ENCODE results near the gene PNPLA2. TPM values are rescaled to one million over a fixed set of nuclear protein-coding genes. Genes with fewer than 3 reads are reported as not detected.

PNPLA2 gene
- total and polyA plus RNA-seq, 2 of the 8 experiments (the other 6 are each of a cell fraction or from before 2014, with no cell fraction given): 30.9 to 62.1 TPM

GRCh38 chr11:812390-812789 is 6.3 kb upstream of the PNPLA2 start:
- WGBS, 2 experiments (ENCODE audit: extremely low coverage in 1 of 2, insufficient coverage in 1 of 2, insufficient read length in 1 of 2, insufficient replicate concordance in 2 of 2, low coverage in 1 of 2, low lambda C conversion rate in 2 of 2, missing lambda C conversion rate in 1 of 2): 93% methylated on average over 3 of the region's 3 CpGs; no CpG with 5 or more reads in 1 of the 2 experiments
- Histone ChIP-seq H2BK120ac (replicated peaks; ENCODE audit: low read depth, low read length) (no peak overlapping the region), H3K4me3 (ENCODE audit: extremely low read depth in 1 of 4, insufficient read depth in 2 of 4, low read depth in 3 of 4, low read length in 4 of 4) (no peak overlapping the region), H2BK5ac (ENCODE audit: low read depth, low read length) (peak overlapping the region; percentile 49), H2AK5ac (ENCODE audit: low read depth, low read length) (no peak overlapping the region), H3K23ac (ENCODE audit: insufficient read length) (no peak overlapping the region), H3K18ac (ENCODE audit: extremely low read depth, low read length) (no peak overlapping the region), H3K14ac (ENCODE audit: insufficient read length) (no peak overlapping the region), H4K20me1 (replicated peaks in 1 of 2; ENCODE audit: control insufficient read depth in 1 of 2, insufficient read depth in 2 of 2, low read length in 2 of 2) (peaks cover 10 to 22% of the 10 kb centered on the region in 2 experiments), H4K91ac (replicated peaks; ENCODE audit: insufficient read length, low read length) (no peak overlapping the region), H3K4me1 (replicated peaks in 1 of 4; ENCODE audit: control insufficient read depth in 3 of 4, insufficient read depth in 4 of 4, low read length in 3 of 4) (peaks cover 0 to 9% (median 2%) of the 10 kb centered on the region in 4 experiments; a peak in 3 of 7 replicates), H2AFZ (ENCODE audit: low read length) (no peak overlapping the region), H3K27me3 (replicated peaks in 1 of 4; ENCODE audit: control insufficient read depth in 3 of 4, extremely low read depth in 1 of 4, insufficient read depth in 3 of 4, low read length in 3 of 4) (no peaks in the 10 kb centered on the region), H3K27ac (ENCODE audit: low read depth, low read length) (no peak overlapping the region), H3K9ac (replicated peaks in 1 of 4; ENCODE audit: extremely low read depth in 1 of 4, low read depth in 3 of 4, low read length in 3 of 4) (no peak overlapping the region), H3K4ac (replicated peaks; ENCODE audit: insufficient read length, low read depth, low read length) (no peak overlapping the region), H3K36me3 (ENCODE audit: control insufficient read depth in 2 of 4, insufficient read depth in 4 of 4, low read length in 3 of 4) (peaks cover 16 to 29% (median 26%) of the 10 kb centered on the region in 4 experiments), H3K79me2 (ENCODE audit: control insufficient read depth in 1 of 2, insufficient read depth in 2 of 2, low read length in 2 of 2) (peaks cover 7 to 32% of the 10 kb centered on the region in 2 experiments; a peak in 3 of 4 replicates), H4K8ac (ENCODE audit: extremely low read depth, insufficient read depth, low read length) (no peak overlapping the region), H3K79me1 (ENCODE audit: low read depth, low read length) (no peaks in the 10 kb centered on the region), H4K5ac (ENCODE audit: insufficient read length, low read depth, low read length) (no peak overlapping the region), H3K56ac (replicated peaks; ENCODE audit: insufficient read length, low read depth, low read length) (no peak overlapping the region), H3K4me2 (ENCODE audit: insufficient read depth in 1 of 2, low read depth in 2 of 2, low read length in 2 of 2) (no peak overlapping the region), H2BK12ac (ENCODE audit: low read depth, low read length) (0 out of 2 replicates have a peak overlapping the region, but pooled peaks have one; percentile 12), H3K9me3 (ENCODE audit: insufficient read depth in 2 of 2, low read depth in 1 of 2, low read length in 1 of 2) (no peaks in the 10 kb centered on the region), H2BK20ac (ENCODE audit: low read length) (no peak overlapping the region), H3K23me2 (ENCODE audit: low read depth, low read length) (peaks cover 5% of the 10 kb centered on the region; the same call in 1 of the 2 replicates), H2BK15ac (ENCODE audit: low read length) (no peak overlapping the region)
- POLR2A ChIA-PET (ENCODE audit: partially characterized antibody): interaction anchor here (0.9 to 53.0 kb wide), 10 partner anchors 1 to 276 kb away, joined by 3 to 1917 read pairs (median 4); partner anchors contain the start of genes CD151, CEND1, CRACR2B and GATD1
- CTCF ChIA-PET (ENCODE audit: partially characterized antibody): interaction anchor here (0.8 to 2.2 kb wide), 3 partner anchors 12 to 22 kb away, joined by 3 to 5 read pairs (median 4); no protein-coding TSS in a partner anchor
- DNase-seq (ENCODE audit: low read depth in 1 of 2, low spot score in 2 of 2): no peak
- TF ChIP-seq POLR2AphosphoS5 (IDR thresholded peaks at IDR 0.05; ENCODE audit: low read depth, low read length) (peak; percentile 64; the same call in 1 of the 2 replicates), RNF2 (IDR thresholded peaks at IDR 0.05; ENCODE audit: borderline replicate concordance, low read depth, low read length, missing control alignments, poor library complexity, severe bottlenecking) (no peak), TCF12 (IDR thresholded peaks at IDR 0.05; ENCODE audit: low read depth, low read length) (no peak), BRCA1 (IDR thresholded peaks at IDR 0.05; ENCODE audit: low read depth, low read length) (no peak), CHD1 (IDR thresholded peaks at IDR 0.05; ENCODE audit: low read depth, low read length) (no peak), POU5F1 (IDR thresholded peaks at IDR 0.05; ENCODE audit: low read depth, low read length) (no peak), EZH2 (IDR thresholded peaks at IDR 0.05; ENCODE audit: low read depth, low read length, severe bottlenecking) (no peak)
- TF ChIP-seq, protein P1, sequence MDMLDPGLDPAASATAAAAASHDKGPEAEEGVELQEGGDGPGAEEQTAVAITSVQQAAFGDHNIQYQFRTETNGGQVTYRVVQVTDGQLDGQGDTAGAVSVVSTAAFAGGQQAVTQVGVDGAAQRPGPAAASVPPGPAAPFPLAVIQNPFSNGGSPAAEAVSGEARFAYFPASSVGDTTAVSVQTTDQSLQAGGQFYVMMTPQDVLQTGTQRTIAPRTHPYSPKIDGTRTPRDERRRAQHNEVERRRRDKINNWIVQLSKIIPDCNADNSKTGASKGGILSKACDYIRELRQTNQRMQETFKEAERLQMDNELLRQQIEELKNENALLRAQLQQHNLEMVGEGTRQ (IDR thresholded peaks at IDR 0.05; ENCODE audit: low read length): no peak
- no peak for FAIRE-seq

Data from H1 (cell line).